ENCODE measurements around the gene EPHA7.

- TF ChIP-seq CTCF (IDR thresholded peaks at IDR 0.05) (no peak), POLR2A (IDR thresholded peaks at IDR 0.05) (no peak), EP300 (IDR thresholded peaks at IDR 0.05; ENCODE audit: low read depth) (no peak)
Measured at GRCh38 chr6:93344333-93344835, 75.0 kb downstream of the EPHA7 start.
